ENCODE results near the gene RALGPS1.

GRCh38 chr9:127053057-127053821 is 138.7 kb downstream of the RALGPS1 start:
- TF ChIP-seq CTCF (IDR thresholded peaks at IDR 0.05 in 8 of 11, conservative IDR thresholded peaks at IDR 0.05 in 3 of 11) = no peak
- peak in 2 of 3 donors; percentile 48 to 53 for TF ChIP-seq POLR2AphosphoS5 (IDR thresholded peaks at IDR 0.05)
- no peak for TF ChIP-seq POLR2A (IDR thresholded peaks at IDR 0.05)
